ENCODE results near the gene REV3L.

DNA sequence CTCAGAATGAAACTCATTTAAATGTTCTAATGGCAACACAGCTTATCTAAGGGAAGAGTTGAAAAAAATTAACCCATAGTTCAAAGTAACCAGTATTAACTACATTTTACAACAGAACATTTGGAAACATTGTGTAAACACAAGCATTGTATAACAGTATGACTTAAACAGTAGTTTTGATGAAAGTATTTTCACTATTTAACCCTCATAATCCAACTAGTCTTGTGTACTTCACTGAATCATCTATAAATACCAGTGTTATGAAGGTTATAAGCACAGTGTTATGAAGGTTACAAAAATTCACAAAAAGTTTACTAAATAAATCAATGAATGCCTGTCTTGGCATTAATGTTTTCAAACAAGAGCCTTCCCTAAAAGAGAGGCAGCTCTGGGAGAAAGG lies 66.5 kb downstream of the REV3L start:
- TF ChIP-seq POLR2A (IDR thresholded peaks at IDR 0.05; ENCODE audit: low read length) (no peak), CEBPB (IDR thresholded peaks at IDR 0.05) (no peak), POLR2AphosphoS2 (conservative IDR thresholded peaks at IDR 0.05; ENCODE audit: low read length) (no peak), CBX2 (IDR thresholded peaks at IDR 0.05; ENCODE audit: borderline replicate concordance, low read depth) (no peak), BHLHE40 (IDR thresholded peaks at IDR 0.05; ENCODE audit: low read depth, low read length) (no peak), MYC (IDR thresholded peaks at IDR 0.05; ENCODE audit: borderline replicate concordance, low read length) (no peak)
- TF ChIP-seq, protein P1, sequence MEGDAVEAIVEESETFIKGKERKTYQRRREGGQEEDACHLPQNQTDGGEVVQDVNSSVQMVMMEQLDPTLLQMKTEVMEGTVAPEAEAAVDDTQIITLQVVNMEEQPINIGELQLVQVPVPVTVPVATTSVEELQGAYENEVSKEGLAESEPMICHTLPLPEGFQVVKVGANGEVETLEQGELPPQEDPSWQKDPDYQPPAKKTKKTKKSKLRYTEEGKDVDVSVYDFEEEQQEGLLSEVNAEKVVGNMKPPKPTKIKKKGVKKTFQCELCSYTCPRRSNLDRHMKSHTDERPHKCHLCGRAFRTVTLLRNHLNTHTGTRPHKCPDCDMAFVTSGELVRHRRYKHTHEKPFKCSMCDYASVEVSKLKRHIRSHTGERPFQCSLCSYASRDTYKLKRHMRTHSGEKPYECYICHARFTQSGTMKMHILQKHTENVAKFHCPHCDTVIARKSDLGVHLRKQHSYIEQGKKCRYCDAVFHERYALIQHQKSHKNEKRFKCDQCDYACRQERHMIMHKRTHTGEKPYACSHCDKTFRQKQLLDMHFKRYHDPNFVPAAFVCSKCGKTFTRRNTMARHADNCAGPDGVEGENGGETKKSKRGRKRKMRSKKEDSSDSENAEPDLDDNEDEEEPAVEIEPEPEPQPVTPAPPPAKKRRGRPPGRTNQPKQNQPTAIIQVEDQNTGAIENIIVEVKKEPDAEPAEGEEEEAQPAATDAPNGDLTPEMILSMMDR (IDR thresholded peaks at IDR 0.05): no peak
- TF ChIP-seq, protein P2, sequence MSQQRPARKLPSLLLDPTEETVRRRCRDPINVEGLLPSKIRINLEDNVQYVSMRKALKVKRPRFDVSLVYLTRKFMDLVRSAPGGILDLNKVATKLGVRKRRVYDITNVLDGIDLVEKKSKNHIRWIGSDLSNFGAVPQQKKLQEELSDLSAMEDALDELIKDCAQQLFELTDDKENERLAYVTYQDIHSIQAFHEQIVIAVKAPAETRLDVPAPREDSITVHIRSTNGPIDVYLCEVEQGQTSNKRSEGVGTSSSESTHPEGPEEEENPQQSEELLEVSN (IDR thresholded peaks at IDR 0.05; ENCODE audit: borderline replicate concordance, low read depth): no peak

Measured in A549 (cell line).